Measurements from ENCODE around the gene SPA17. TPM values are rescaled to one million over a fixed set of nuclear protein-coding genes. Genes with fewer than 3 reads are reported as not detected.

SPA17 gene
- total RNA-seq, 1 donor from 2014 or later, result 8.5 TPM

DNA sequence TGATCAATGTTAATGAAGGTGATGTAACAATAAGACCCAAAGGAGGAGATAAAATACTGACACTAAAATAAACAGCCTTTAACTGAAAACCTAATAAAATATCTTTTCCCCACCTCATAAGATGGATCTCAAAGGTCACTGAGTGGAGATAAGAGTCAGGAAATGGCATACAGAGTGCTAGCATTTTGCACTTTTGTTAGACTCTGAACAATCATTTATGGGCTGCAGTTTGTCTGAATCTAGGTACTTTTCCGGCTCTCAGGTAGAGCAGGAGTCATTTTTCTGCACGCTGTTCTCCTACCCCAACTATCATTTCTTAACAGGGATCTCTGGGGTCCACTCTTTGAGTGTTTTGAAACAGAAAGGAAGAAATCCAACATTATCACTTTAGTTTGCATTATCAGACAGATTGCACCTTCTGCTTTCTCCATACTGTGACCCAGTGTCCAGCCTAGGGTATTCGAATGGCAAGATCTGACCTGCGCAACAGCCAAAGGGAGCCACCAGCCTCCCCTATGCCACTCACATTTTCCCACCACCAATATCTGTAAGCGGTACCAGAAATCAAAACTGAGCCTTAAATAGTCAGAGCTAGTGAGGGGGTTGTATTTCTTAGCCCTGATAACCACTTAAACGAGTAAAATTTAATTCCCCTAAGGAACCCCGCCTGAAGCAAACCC, 1.0 kb upstream of the SPA17 start:
- peak overlapping the region; percentile 80 for H3K4me3 ChIP-seq
- DNase-seq, result no peak
- peak overlapping the region; percentile 92 for H3K27ac ChIP-seq
- H3K36me3 ChIP-seq, result peaks cover under 1% of the 10 kb centered on the region
- ATAC-seq, result peak in 1 of 2 donors; percentile 18
- intact Hi-C loops (cut with DNase I), result loop anchor here (10.0 kb wide), 1 partner anchor 72 kb away; no protein-coding TSS in a partner anchor
- H3K9me3 ChIP-seq, result no peaks in the 10 kb centered on the region
- H3K27me3 ChIP-seq (ENCODE audit: low read depth), result no peaks in the 10 kb centered on the region
- TF ChIP-seq, protein P1, sequence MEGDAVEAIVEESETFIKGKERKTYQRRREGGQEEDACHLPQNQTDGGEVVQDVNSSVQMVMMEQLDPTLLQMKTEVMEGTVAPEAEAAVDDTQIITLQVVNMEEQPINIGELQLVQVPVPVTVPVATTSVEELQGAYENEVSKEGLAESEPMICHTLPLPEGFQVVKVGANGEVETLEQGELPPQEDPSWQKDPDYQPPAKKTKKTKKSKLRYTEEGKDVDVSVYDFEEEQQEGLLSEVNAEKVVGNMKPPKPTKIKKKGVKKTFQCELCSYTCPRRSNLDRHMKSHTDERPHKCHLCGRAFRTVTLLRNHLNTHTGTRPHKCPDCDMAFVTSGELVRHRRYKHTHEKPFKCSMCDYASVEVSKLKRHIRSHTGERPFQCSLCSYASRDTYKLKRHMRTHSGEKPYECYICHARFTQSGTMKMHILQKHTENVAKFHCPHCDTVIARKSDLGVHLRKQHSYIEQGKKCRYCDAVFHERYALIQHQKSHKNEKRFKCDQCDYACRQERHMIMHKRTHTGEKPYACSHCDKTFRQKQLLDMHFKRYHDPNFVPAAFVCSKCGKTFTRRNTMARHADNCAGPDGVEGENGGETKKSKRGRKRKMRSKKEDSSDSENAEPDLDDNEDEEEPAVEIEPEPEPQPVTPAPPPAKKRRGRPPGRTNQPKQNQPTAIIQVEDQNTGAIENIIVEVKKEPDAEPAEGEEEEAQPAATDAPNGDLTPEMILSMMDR (IDR thresholded peaks at IDR 0.05), result no peak
- peaks cover 38% of the 10 kb centered on the region for H3K4me1 ChIP-seq

DNA sequence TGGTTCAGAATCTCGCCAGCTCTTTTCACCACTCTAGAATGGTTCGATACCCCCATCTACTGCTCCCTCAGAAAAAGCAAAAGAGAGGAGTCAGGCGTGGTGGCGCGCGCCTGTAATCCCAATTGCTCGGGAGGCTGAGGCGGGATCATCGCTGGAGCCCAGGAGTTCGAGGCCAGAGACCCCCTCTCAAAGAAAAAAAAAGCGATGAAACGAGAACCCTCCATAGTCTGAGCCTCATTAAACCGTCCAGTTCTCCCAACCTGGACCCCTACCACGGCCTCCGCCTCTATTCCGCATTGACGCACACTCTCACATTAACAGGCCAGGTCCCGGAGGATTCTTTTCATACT, 439 bp downstream of the SPA17 start:
- Histone ChIP-seq H3K27me3 (ENCODE audit: low read depth) (no peaks in the 10 kb centered on the region), H3K27ac (peak overlapping the region; percentile 92), H3K4me3 (peak overlapping the region; percentile 80), H3K9me3 (no peaks in the 10 kb centered on the region), H3K36me3 (no peaks in the 10 kb centered on the region), H3K4me1 (peaks cover 38% of the 10 kb centered on the region)
- no peak for DNase-seq
- no peak for ATAC-seq
- intact Hi-C loops (cut with DNase I), result loop anchor here (10.0 kb wide), 1 partner anchor 71 kb away; no protein-coding TSS in a partner anchor
- TF ChIP-seq, protein P1 (IDR thresholded peaks at IDR 0.05), result no peak

- H3K4me1 ChIP-seq, result peaks cover 38% of the 10 kb centered on the region
- peak overlapping the region; percentile 80 for H3K4me3 ChIP-seq
- H3K36me3 ChIP-seq, result no peaks in the 10 kb centered on the region
- TF ChIP-seq, protein P1 (IDR thresholded peaks at IDR 0.05), result no peak
- DNase-seq, result no peak
- no peaks in the 10 kb centered on the region for H3K27me3 ChIP-seq (ENCODE audit: low read depth)
- no peaks in the 10 kb centered on the region for H3K9me3 ChIP-seq
- no peak for ATAC-seq
- intact Hi-C loops (cut with DNase I), result loop anchor here (10.0 kb wide), 1 partner anchor 70 kb away; no protein-coding TSS in a partner anchor
- H3K27ac ChIP-seq, result peak overlapping the region; percentile 92
These were observed 867 bp downstream of the SPA17 start for GRCh38 chr11:124674571-124674970.

DNA sequence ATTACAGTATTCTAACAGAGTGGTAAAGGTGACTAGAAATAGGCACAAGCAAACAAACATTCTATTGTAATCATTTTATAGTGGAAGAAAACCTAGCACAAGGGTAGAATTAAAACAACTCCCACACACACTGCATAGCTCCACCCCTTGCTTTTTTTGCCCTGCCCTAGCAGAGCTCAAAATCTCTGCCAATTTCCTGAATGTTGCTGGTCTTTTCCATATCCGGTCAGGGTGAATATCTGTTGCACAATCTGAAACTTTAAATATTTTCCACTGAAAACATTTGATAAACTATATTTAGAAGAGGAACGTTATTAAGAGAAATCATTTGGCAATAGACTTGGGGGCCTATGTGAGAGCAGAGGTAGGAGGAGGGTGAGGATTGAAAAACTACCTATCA, 2.7 kb downstream of the SPA17 start:
- Histone ChIP-seq H3K36me3 (no peaks in the 10 kb centered on the region), H3K4me3 (no peak overlapping the region), H3K27me3 (ENCODE audit: low read depth) (no peaks in the 10 kb centered on the region), H3K9me3 (no peaks in the 10 kb centered on the region), H3K4me1 (peaks cover 38% of the 10 kb centered on the region), H3K27ac (peak overlapping the region; percentile 60)
- peak; percentile 39 to 52 for ATAC-seq
- intact Hi-C loops (cut with DNase I), result loop anchor here (10.0 kb wide), 1 partner anchor 68 kb away; no protein-coding TSS in a partner anchor
- TF ChIP-seq, protein P1 (IDR thresholded peaks at IDR 0.05), result no peak
- DNase-seq, result no peak

GRCh38 chr11:124678416-124678815, 4.7 kb downstream of the SPA17 start:
- DNase-seq (peak; percentile 61), ATAC-seq (no peak)
- peaks cover 32% of the 10 kb centered on the region for H3K4me1 ChIP-seq
- H3K27ac ChIP-seq, result no peak overlapping the region
- no peak overlapping the region for H3K4me3 ChIP-seq
- no peaks in the 10 kb centered on the region for H3K27me3 ChIP-seq (ENCODE audit: low read depth)
- intact Hi-C loops (cut with DNase I), result loop anchor here (10.0 kb wide), 1 partner anchor 66 kb away; no protein-coding TSS in a partner anchor
- H3K36me3 ChIP-seq, result no peaks in the 10 kb centered on the region
- peaks cover 14% of the 10 kb centered on the region for H3K9me3 ChIP-seq
- TF ChIP-seq, protein P1 (IDR thresholded peaks at IDR 0.05), result no peak
